Neural crest cell (in vitro differentiated cells): Measurements from ENCODE around the gene ASAP2. TPM values are rescaled to one million over a fixed set of nuclear protein-coding genes. Genes with fewer than 3 reads are reported as not detected.
A peak's percentile ranks its signal among the peaks of the same experiment; 100 is the strongest.

Experiments used
- DNase-seq: peaks from one replicate; pipeline ENCODE4 v3.0.0; 2021; ENCODE audit warnings: low read depth, mixed read lengths, low spot score
- H3K27ac Mint-ChIP-seq: one replicate; pipeline ENCODE4 v1.8.0; 2021; ENCODE audit warnings: mild to moderate bottlenecking, mixed read lengths; ENCODE audit not compliant: unreplicated experiment
- H3K27me3 Mint-ChIP-seq: 2 replicates; pipeline ENCODE4 v1.8.0; 2021; ENCODE audit warnings: low read depth, mild to moderate bottlenecking, mixed read lengths
- H3K36me3 Mint-ChIP-seq: 2 replicates; pipeline ENCODE4 v1.8.0; 2021; ENCODE audit warnings: low read depth, mild to moderate bottlenecking, mixed read lengths
- H3K4me1 Mint-ChIP-seq: 2 replicates; pipeline ENCODE4 v1.8.0; 2021; ENCODE audit warnings: mixed read lengths
- H3K4me3 Mint-ChIP-seq: one replicate; pipeline ENCODE4 v1.8.0; 2021; ENCODE audit warnings: mild to moderate bottlenecking, mixed read lengths
- H3K9me3 Mint-ChIP-seq: 2 replicates; pipeline ENCODE4 v1.8.0; 2021; ENCODE audit warnings: mixed read lengths
- total RNA-seq: library from RNA; stranded (reverse); gene quantifications from 2 replicates; pipeline ENCODE4 v1.2.1, GENCODE V29; 2021
- TF ChIP-seq, protein P1 (sequence below): fragments of 200-600 bp; sonication (generic); conservative IDR thresholded peaks from 2 replicates; pipeline ENCODE4 v1.5.0; 2021; ENCODE audit warnings: antibody characterized with exemption, mild to moderate bottlenecking

Gene ASAP2
- total RNA-seq, 1 donor from 2014 or later, result 48.6 TPM

DNA sequence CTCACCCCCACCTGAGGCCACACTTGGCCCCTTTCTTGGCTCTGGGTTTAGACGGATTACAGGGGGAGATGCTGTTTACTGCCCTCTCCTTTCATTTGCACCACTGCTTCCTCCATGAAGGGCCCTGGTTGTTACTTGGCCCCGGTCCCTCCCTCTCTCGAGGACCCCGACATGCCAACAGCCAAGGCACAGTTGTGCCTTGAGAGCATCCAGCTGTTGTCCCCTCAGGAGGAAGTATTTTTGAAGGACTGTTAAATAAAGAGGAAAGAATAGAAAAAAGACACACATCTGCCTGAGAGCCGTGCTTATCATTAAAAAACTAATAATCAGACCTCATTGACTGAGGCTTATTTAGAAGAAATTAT, 172.8 kb downstream of the ASAP2 start:
- no peak for DNase-seq
- H3K27ac Mint-ChIP-seq, result no peak overlapping the region
- no peaks in the 10 kb centered on the region for H3K9me3 Mint-ChIP-seq
- peaks cover 35% of the 10 kb centered on the region for H3K27me3 Mint-ChIP-seq
- no peak overlapping the region for H3K4me3 Mint-ChIP-seq
- TF ChIP-seq, protein P1, sequence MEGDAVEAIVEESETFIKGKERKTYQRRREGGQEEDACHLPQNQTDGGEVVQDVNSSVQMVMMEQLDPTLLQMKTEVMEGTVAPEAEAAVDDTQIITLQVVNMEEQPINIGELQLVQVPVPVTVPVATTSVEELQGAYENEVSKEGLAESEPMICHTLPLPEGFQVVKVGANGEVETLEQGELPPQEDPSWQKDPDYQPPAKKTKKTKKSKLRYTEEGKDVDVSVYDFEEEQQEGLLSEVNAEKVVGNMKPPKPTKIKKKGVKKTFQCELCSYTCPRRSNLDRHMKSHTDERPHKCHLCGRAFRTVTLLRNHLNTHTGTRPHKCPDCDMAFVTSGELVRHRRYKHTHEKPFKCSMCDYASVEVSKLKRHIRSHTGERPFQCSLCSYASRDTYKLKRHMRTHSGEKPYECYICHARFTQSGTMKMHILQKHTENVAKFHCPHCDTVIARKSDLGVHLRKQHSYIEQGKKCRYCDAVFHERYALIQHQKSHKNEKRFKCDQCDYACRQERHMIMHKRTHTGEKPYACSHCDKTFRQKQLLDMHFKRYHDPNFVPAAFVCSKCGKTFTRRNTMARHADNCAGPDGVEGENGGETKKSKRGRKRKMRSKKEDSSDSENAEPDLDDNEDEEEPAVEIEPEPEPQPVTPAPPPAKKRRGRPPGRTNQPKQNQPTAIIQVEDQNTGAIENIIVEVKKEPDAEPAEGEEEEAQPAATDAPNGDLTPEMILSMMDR, result no peak
- peaks cover 3% of the 10 kb centered on the region for H3K4me1 Mint-ChIP-seq
- H3K36me3 Mint-ChIP-seq, result peaks cover 25% of the 10 kb centered on the region

DNA sequence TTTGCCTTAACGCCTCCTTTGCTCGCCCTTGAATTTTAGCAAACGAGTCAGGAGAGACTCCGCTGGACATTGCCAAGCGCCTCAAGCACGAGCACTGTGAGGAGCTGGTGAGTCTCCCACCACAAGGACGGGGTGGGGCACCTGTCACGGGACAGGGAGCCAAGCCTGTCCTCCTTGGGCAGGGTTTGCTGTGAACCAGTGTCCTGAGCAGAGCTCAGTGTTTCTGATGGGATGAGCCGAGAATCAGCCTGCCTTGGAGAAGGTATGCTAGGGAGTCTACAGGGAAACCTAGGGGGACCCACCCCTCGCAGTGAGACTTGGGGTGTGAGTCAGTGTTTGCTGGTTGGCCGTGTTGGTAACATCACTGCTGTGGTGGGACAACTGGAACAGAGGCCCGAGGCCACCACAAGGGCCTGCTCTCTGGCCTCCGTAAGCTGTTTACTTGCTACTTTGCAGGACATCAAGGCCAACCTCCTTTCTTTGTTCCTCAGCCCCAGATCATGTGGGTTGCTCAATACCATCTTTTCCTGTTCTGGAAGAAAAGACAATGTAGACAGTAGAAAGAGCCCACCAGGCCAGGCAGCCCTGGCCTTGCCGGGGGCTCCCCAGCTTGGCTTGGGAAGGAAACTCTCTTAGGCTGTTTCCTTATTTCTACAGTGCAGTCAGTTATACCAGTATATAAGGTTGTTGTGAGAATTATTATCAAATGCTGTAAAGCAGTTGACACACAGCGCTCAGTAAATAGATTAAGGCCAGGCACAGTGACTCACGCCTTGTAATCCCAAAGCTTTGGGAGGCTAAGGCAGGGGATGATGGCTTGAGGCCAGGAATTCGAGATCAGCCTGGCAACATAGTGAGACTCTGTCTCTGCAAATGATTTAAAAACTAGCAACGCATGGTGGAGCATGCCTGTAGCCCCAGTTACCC, 174.4 kb downstream of the ASAP2 start:
- H3K27me3 Mint-ChIP-seq, result peaks cover 21% of the 10 kb centered on the region
- no peak for DNase-seq
- peaks cover 21% of the 10 kb centered on the region for H3K36me3 Mint-ChIP-seq
- no peaks in the 10 kb centered on the region for H3K9me3 Mint-ChIP-seq
- peaks cover 3% of the 10 kb centered on the region for H3K4me1 Mint-ChIP-seq
- H3K27ac Mint-ChIP-seq, result no peak overlapping the region
- TF ChIP-seq, protein P1, result no peak
- no peak overlapping the region for H3K4me3 Mint-ChIP-seq

DNA sequence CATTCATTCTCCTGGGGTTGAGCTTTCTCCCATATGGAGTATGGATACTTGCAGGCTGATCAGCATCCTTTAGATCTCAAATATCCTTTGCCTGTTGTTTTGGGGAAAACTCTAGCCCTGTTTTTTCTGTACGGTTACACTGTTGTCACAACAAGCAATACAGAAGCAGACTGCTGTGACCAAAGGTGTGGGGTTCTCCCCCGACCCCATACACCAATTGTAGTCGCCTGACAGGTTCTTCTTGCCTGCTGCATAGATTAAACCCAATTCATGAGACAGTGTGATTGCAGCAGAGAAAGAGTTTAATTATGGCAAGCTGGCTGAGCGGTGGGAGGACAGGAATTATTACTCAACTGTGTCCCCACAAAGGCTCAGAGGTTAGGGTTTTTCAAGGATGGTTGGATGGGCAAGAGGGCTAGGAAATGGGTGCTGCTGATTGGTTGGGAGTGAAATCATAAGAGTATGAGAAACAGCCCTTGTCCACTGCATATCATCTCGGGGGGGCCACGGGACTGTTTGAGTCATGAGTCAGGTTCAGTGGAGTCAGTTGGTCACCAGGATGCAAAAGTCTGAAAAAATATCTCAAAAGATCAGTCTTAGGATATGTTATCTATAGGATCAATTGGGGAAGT, 176.1 kb downstream of the ASAP2 start:
- DNase-seq, result no peak
- Mint-ChIP-seq H3K4me1 (no peaks in the 10 kb centered on the region), H3K9me3 (no peaks in the 10 kb centered on the region), H3K4me3 (no peak overlapping the region), H3K36me3 (peaks cover 11% of the 10 kb centered on the region), H3K27me3 (peaks cover 4% of the 10 kb centered on the region), H3K27ac (peak overlapping the region; percentile 62)
- TF ChIP-seq, protein P1, result no peak

DNA sequence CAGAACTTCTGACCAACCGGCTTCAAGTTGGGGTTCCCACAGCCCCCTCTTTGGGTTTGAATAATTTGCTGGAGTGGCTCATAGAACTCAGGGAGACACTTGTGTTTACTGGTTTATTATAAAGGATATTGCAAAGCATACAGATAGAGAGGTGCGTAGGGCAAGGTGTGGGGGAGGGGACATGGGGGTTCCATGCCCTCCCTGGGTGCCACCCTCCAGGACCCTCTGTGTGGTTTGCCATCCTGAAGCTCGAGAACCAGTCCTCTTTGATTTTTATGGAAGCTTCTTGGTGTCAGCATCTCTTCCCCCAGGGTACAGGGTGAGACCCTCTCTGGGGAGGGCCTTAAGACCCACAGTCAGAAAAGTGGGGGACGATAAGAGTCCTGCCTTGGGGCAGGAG, 177.9 kb downstream of the ASAP2 start:
- Mint-ChIP-seq H3K9me3 (no peaks in the 10 kb centered on the region), H3K4me3 (no peak overlapping the region), H3K27ac (no peak overlapping the region), H3K36me3 (peaks cover 7% of the 10 kb centered on the region), H3K4me1 (no peaks in the 10 kb centered on the region), H3K27me3 (no peaks in the 10 kb centered on the region)
- TF ChIP-seq, protein P1, result no peak
- no peak for DNase-seq

DNA sequence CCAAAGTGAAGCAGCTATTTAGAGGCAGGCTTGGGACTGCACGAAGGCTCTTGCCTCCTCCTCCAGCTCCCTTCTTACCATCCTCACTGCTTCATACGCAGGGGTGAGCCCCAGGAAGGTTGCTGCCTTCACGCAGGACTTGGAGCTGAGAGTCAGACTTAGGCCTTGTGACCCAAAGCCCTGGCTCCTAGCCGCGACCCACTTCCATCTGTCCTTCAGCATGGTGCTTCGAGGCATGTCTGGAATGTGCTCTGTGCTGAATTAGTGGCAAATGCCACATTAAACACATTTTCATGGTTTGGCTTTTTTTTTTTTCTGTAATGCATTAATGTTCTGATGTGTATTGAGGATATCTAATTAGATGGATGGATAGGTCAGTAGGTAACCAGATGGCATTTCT, 179.2 kb downstream of the ASAP2 start:
- H3K27me3 Mint-ChIP-seq, result no peaks in the 10 kb centered on the region
- no peaks in the 10 kb centered on the region for H3K9me3 Mint-ChIP-seq
- TF ChIP-seq, protein P1, result no peak
- H3K4me1 Mint-ChIP-seq, result no peaks in the 10 kb centered on the region
- no peak overlapping the region for H3K4me3 Mint-ChIP-seq
- no peak for DNase-seq
- H3K27ac Mint-ChIP-seq, result no peak overlapping the region
- peaks cover 10% of the 10 kb centered on the region for H3K36me3 Mint-ChIP-seq
